Chondrocyte (in vitro differentiated cells): ENCODE measurements around the gene UMODL1. TPM values are rescaled to one million over a fixed set of nuclear protein-coding genes. Genes with fewer than 3 reads are reported as not detected.
A peak's percentile ranks its signal among the peaks of the same experiment; 100 is the strongest.

ENCODE experiments used
- DNase-seq: peaks from one replicate; pipeline ENCODE4 v3.0.0; 2021; ENCODE audit warnings: mixed read lengths, low spot score
- H3K27ac Mint-ChIP-seq: one replicate; pipeline ENCODE4 v1.8.0; 2021; ENCODE audit warnings: mild to moderate bottlenecking, moderate library complexity, mixed read lengths; ENCODE audit not compliant: unreplicated experiment
- H3K27me3 Mint-ChIP-seq: 2 replicates; pipeline ENCODE4 v1.8.0; 2021; ENCODE audit warnings: low read depth, mixed read lengths
- H3K36me3 Mint-ChIP-seq: 2 replicates; pipeline ENCODE4 v1.8.0; 2021; ENCODE audit warnings: low read depth, mixed read lengths
- H3K4me1 Mint-ChIP-seq: 2 replicates; pipeline ENCODE4 v1.8.0; 2021; ENCODE audit warnings: low read depth, mild to moderate bottlenecking, mixed read lengths
- H3K4me3 Mint-ChIP-seq: one replicate; pipeline ENCODE4 v1.8.0; 2021; ENCODE audit warnings: mild to moderate bottlenecking, moderate library complexity, mixed read lengths; ENCODE audit not compliant: unreplicated experiment
- H3K9me3 Mint-ChIP-seq: 2 replicates; pipeline ENCODE4 v1.8.0; 2021; ENCODE audit warnings: low read depth, mixed read lengths
- CTCF ChIP-seq: fragments of 200-600 bp; sonication (generic); IDR thresholded peaks from 2 replicates; pipeline ENCODE4 v1.5.0; 2021; ENCODE audit warnings: antibody characterized with exemption, mild to moderate bottlenecking, moderate library complexity
- total RNA-seq: library from RNA; stranded (reverse); gene quantifications from 3 replicates; pipeline ENCODE4 v1.2.1, GENCODE V29; 2021

Gene UMODL1
- total RNA-seq, 1 donor from 2014 or later = not detected

GRCh38 chr21:42106425-42106824, 35.3 kb downstream of the UMODL1 start:
- H3K4me3 Mint-ChIP-seq = no peak overlapping the region
- no peaks in the 10 kb centered on the region for H3K9me3 Mint-ChIP-seq
- no peak for TF ChIP-seq CTCF
- H3K4me1 Mint-ChIP-seq = peaks cover 16% of the 10 kb centered on the region
- no peak overlapping the region for H3K27ac Mint-ChIP-seq
- H3K36me3 Mint-ChIP-seq = no peaks in the 10 kb centered on the region
- no peaks in the 10 kb centered on the region for H3K27me3 Mint-ChIP-seq
- DNase-seq = peak; percentile 72

- Mint-ChIP-seq H3K27me3 (no peaks in the 10 kb centered on the region), H3K27ac (no peak overlapping the region)
- DNase-seq = peak; percentile 58
Observed at GRCh38 chr21:42107177-42107880, 36.2 kb downstream of the UMODL1 start.

GRCh38 chr21:42107881-42108553, 36.9 kb downstream of the UMODL1 start:
- no peak overlapping the region for H3K27ac Mint-ChIP-seq
- H3K36me3 Mint-ChIP-seq = no peaks in the 10 kb centered on the region
- no peaks in the 10 kb centered on the region for H3K9me3 Mint-ChIP-seq
- H3K4me3 Mint-ChIP-seq = no peak overlapping the region
- H3K27me3 Mint-ChIP-seq = no peaks in the 10 kb centered on the region
- DNase-seq = peak; percentile 91
- peaks cover 17% of the 10 kb centered on the region for H3K4me1 Mint-ChIP-seq
- peak; percentile 90 for TF ChIP-seq CTCF

More at GRCh38 chr21:42107177-42107880, 36.2 kb downstream of the UMODL1 start:
- H3K36me3 Mint-ChIP-seq = no peaks in the 10 kb centered on the region
- no peak for TF ChIP-seq CTCF
- H3K9me3 Mint-ChIP-seq = no peaks in the 10 kb centered on the region
- no peak overlapping the region for H3K4me3 Mint-ChIP-seq
- H3K4me1 Mint-ChIP-seq = peaks cover 14% of the 10 kb centered on the region

DNA sequence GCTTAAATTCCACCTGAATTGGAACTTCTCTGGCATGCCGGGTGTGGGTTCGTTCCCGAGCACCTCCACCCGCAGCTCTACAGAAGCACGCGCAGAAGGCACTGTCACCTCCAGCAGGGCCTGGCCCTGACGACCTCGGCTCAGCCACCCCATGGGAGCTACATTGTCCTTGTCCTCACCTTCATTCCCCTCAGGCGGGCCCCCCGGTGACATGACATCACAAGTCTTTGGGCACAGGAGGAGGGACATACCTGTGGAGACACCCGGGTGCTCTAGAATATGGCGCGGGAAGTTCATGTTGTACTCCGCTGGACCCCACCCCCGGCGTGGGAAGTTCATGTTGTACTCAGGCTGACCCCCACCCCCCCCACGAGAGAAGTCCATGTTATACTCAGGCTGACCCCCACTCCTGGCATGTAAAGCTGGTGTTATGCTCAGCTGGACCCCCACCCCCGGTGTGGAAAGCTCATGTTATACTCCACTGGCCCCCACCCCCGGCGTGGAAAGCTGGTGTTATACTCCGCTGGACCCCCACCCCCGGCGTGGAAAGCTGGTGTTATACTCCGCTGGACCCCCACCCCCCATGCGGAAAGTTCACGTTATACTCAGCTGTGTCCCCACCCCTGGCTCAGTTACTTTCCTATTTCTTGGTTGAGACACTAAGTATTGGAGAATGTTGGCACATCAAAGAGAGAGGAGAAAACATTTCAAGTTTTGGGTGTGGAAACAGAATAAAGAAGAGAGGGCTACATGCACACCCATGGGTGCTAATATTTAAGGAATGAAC, 37.6 kb downstream of the UMODL1 start:
- no peak for TF ChIP-seq CTCF
- H3K9me3 Mint-ChIP-seq = no peaks in the 10 kb centered on the region
- DNase-seq = peak; percentile 92

DNA sequence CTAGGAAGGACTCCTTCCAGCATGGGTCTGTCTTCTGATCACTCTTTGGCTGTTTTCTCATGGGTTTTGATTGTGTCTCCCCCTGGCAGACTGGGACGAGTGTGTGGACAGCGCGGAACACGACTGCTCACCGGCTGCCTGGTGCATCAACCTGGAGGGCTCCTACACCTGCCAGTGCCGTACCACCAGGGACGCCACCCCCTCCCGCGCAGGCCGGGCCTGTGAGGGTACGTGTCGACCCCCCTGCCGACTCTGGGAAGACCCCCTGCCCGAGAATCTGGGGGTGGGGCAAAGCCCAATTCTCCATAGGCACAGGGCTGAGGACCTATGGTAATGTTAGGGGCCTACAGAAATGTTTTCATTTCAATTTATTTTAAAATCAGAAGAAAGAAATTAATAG, 38.4 kb downstream of the UMODL1 start:
- Mint-ChIP-seq H3K4me3 (no peak overlapping the region), H3K36me3 (no peaks in the 10 kb centered on the region), H3K9me3 (no peaks in the 10 kb centered on the region), H3K27ac (no peak overlapping the region), H3K4me1 (peaks cover 12% of the 10 kb centered on the region), H3K27me3 (no peaks in the 10 kb centered on the region)
- DNase-seq = peak; percentile 90
- TF ChIP-seq CTCF = no peak

More for the DNA sequence above, 37.6 kb downstream of the UMODL1 start:
- Mint-ChIP-seq H3K27me3 (no peaks in the 10 kb centered on the region), H3K4me3 (no peak overlapping the region), H3K27ac (no peak overlapping the region), H3K36me3 (no peaks in the 10 kb centered on the region), H3K4me1 (peaks cover 12% of the 10 kb centered on the region)
